Measurements from ENCODE around the gene SLCO4C1.

SLCO4C1 gene

DNA sequence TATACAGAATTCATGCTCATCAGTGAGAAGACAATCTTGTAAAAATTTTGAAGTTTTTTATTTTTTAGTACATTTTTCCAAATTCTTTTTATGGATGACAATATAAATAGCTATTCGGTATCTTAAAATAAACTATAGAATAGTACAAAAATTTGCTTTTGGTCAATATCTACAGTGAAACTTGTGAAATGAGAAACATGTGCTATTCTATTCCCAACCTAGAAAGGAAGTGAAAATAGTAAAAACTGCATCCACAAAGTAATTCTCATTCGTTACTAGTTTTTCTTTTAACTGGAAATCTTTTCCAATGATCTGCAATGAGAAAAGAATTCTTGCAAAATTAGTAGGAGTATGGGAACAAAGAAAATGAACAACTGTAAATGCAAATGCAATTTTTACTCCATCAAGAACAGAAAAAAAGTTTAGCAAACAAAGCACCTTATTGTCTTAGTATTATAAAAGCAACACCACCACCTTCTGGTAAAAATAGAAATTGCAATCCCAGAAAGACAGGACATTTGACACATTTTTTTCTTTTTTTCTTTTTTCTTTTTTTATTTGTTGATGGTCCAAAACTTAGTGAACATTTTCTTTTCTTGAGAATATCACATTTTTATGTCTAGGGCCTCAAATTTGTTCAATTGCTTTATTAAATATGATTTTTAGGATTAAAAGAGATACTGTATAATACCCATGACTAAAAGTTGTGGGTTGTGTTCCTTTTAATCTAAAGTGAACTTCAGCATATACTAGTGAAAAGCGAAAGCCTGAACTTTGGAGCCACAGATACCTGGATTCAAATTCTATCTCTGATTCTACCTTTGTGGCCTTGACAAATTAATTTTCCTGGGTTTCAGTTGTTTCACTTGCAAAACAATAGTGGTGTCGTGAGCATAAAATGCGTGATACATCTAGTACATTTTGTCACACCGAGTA is 72.3 kb downstream of the SLCO4C1 start:
- Mint-ChIP-seq H3K4me3 (no peak overlapping the region), H3K27ac (no peak overlapping the region), H3K27me3 (peaks cover 8% of the 10 kb centered on the region), H3K9me3 (no peaks in the 10 kb centered on the region), H3K4me1 (ENCODE audit: low read depth) (no peaks in the 10 kb centered on the region), H3K36me3 (ENCODE audit: low read depth) (no peaks in the 10 kb centered on the region)

DNA sequence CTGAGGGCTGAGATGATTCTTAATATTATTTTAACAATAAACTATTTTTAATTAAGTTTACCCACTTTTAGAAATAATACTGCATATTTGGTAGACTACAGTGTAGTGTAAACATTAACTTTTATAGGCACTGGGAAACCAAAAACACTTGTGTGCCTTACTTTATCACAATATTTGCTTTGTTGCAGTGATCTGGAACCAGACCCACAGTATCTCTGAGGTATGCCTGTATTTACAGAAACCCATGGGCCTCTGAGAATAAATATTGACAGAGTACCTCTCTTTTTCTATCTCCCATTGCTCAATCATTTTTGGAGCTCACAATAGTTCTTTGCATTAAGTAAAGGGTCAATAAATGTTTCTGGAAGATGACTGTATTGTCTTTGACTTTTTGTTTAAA is 73.3 kb downstream of the SLCO4C1 start:
- Mint-ChIP-seq H3K4me1 (ENCODE audit: low read depth) (no peaks in the 10 kb centered on the region), H3K27me3 (peaks cover 8% of the 10 kb centered on the region), H3K36me3 (ENCODE audit: low read depth) (no peaks in the 10 kb centered on the region)

DNA sequence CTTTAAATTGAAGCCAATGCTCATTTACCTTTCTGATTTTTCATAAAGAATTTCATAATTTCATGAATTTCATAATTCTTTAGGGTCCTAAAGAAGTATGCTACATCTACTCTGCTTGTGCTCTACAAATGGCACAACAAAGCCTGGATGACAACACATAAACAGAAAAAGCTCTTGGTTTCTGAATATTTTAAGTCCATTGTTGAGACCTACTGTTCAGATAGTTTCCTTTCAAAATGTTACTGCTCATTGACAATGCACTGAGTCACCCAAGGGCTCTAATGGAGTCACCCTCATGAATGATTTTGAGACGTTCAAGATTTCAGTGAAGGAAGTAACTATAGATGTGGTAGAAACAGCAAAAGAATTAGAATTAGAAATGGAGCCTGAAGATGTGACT is 74.1 kb downstream of the SLCO4C1 start:
- Mint-ChIP-seq H3K4me3 (no peak overlapping the region), H3K27me3 (peaks cover 8% of the 10 kb centered on the region), H3K27ac (no peak overlapping the region), H3K9me3 (no peaks in the 10 kb centered on the region), H3K4me1 (ENCODE audit: low read depth) (no peaks in the 10 kb centered on the region), H3K36me3 (ENCODE audit: low read depth) (no peaks in the 10 kb centered on the region)

More for the DNA sequence above, 73.3 kb downstream of the SLCO4C1 start:
- no peak overlapping the region for H3K27ac Mint-ChIP-seq
- no peaks in the 10 kb centered on the region for H3K9me3 Mint-ChIP-seq
- no peak overlapping the region for H3K4me3 Mint-ChIP-seq

DNA sequence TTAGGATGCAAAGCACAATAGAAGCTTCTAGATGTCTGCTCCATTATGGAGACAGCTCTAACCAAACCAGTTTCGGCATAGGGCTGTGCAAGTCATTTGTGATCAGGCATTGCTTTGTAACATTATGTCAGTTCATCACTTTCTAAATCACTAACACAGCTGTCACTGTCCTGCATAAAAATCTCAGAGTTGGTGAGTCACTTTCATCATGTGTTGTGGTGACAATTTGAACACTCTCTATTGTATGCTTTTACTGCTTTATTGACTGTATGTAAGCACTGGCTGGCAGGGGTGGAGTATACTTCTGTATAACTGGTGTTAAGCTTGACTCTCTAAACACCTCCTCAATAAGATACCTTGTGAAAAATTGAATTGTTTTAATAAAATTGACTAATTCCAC is 77.9 kb downstream of the SLCO4C1 start:
- Mint-ChIP-seq H3K27ac (no peak overlapping the region), H3K27me3 (peaks cover 8% of the 10 kb centered on the region), H3K9me3 (no peaks in the 10 kb centered on the region), H3K36me3 (ENCODE audit: low read depth) (no peaks in the 10 kb centered on the region), H3K4me3 (no peak overlapping the region), H3K4me1 (ENCODE audit: low read depth) (no peaks in the 10 kb centered on the region)

DNA sequence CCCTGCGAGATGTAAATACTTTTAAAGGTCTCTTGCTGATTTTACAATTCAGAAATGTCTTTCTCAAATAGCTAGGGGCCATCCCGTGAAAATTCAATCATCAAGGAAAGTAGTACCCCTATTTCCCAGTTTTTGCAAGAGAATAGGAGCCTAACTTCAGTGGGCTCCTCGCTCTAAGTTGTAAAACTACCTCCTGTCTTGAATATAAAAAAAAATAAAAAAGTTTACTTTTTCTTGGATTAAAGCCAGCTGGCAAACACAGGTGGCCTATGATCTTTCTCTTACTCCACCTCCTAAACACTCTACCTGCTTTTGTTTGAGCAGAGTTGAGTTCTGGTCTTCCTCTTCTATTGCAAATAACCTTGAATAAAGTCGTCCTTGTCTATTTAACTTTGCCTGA is 79.4 kb downstream of the SLCO4C1 start:
- no peaks in the 10 kb centered on the region for H3K36me3 Mint-ChIP-seq (ENCODE audit: low read depth)
- no peak overlapping the region for H3K4me3 Mint-ChIP-seq
- no peaks in the 10 kb centered on the region for H3K4me1 Mint-ChIP-seq (ENCODE audit: low read depth)
- no peak overlapping the region for H3K27ac Mint-ChIP-seq
- no peaks in the 10 kb centered on the region for H3K9me3 Mint-ChIP-seq
- H3K27me3 Mint-ChIP-seq: peaks cover 8% of the 10 kb centered on the region

DNA sequence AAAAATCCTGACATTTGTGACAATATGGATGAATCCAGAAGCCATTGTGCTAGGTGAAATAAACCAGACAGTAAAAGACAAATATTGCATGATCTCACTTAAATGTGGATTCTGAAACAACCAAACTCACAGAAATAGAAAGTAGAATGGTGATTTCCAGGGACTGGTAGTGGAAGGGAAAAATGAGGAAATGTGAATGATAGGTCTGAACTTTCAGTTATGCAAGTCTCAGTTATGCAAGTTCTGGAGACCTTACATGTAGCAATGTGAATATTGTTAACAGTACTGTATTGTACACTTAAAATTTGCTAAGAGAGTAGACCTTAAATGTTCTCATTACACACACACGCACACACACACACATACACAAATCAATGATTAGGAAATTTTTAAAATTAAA is 84.9 kb downstream of the SLCO4C1 start:
- Mint-ChIP-seq H3K36me3 (ENCODE audit: low read depth) (no peaks in the 10 kb centered on the region), H3K27ac (no peak overlapping the region), H3K9me3 (no peaks in the 10 kb centered on the region), H3K27me3 (no peaks in the 10 kb centered on the region), H3K4me1 (ENCODE audit: low read depth) (no peaks in the 10 kb centered on the region), H3K4me3 (no peak overlapping the region)

DNA sequence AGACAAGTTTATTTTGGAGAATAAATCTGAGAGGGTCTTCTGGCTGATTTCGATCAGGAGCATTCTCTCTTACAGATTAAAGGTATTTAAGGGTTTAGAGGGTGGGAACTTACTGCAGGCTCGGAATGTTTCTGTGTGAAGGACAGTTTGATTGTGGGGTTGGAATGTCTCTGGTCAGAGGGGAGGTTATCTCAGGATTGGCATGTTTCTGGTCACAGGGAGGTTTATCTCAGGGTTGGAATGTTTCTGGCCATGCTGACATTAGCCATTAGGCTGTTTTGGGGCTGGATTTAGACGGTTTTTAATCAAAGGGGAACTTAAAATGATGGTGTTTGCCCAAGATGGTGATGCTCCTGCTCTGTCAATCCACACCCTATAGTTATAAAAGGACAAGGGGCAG is 95.2 kb downstream of the SLCO4C1 start:
- H3K36me3 Mint-ChIP-seq (ENCODE audit: low read depth): no peaks in the 10 kb centered on the region
- no peaks in the 10 kb centered on the region for H3K9me3 Mint-ChIP-seq
- H3K4me3 Mint-ChIP-seq: no peak overlapping the region
- H3K4me1 Mint-ChIP-seq (ENCODE audit: low read depth): no peaks in the 10 kb centered on the region
- peaks cover 18% of the 10 kb centered on the region for H3K27me3 Mint-ChIP-seq
- no peak overlapping the region for H3K27ac Mint-ChIP-seq

DNA sequence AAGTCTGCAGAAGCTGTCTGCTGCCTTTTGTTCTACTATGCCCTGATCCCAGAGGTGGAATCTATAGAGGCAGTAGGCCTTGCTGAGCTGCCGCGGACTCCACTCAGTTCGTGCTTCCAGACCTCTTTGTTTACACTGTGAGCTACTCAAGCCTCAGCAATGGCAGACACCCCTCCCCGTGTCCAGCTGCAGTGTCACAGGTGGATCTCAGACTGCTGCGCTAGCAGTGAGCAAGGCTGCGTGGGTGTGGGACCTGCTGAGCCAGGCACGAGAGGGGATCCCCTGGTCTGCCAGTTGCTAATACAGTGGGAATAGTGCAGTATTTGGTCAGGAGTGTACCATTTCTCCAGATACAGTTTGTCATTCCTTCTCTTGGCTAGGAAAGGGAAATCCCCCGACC is 99.6 kb downstream of the SLCO4C1 start:
- Mint-ChIP-seq H3K27ac (no peak overlapping the region), H3K27me3 (peaks cover 11% of the 10 kb centered on the region), H3K4me3 (no peak overlapping the region), H3K9me3 (no peaks in the 10 kb centered on the region), H3K4me1 (ENCODE audit: low read depth) (no peaks in the 10 kb centered on the region), H3K36me3 (ENCODE audit: low read depth) (no peaks in the 10 kb centered on the region)

All from stimulated activated naive CD8-positive, alpha-beta T cell treated with anti-CD3 and anti-CD28 coated beads, Interleukin-15, Interleukin-2, amounts not matched to agents 100 ng/mL and 50 ng/mL, for 24 hours (primary cell).